K562 (cell line): Measurements from ENCODE around the gene CRYAB. TPM values are rescaled to one million over a fixed set of nuclear protein-coding genes. Genes with fewer than 3 reads are reported as not detected.

Source experiments
- ATF7 ChIP-seq: fragments of 450-650 bp; IDR thresholded peaks from 2 replicates; pipeline ENCODE4 v1.7.1; 2014; ENCODE audit warnings: mild to moderate bottlenecking, moderate library complexity
- CC2D1A ChIP-seq: fragments of 450-650 bp; IDR thresholded peaks from 2 replicates; pipeline ENCODE4 v1.6.1; 2017; ENCODE audit warnings: mild to moderate bottlenecking
- HDAC1 ChIP-seq, 2 experiments: fragments of 450-650 bp; IDR thresholded peaks; 2 replicates each; pipeline ENCODE4 v1.6.1; 2016 to 2017; ENCODE audit warnings: inconsistent platforms in 1 of 2, mild to moderate bottlenecking in 1 of 2, moderate library complexity in 1 of 2
- LARP7 ChIP-seq: fragments of 450-650 bp; IDR thresholded peaks from 2 replicates; pipeline ENCODE4 v1.6.1; 2016
- NUFIP1 ChIP-seq: fragments of 450-650 bp; IDR thresholded peaks from 2 replicates; pipeline ENCODE4 v1.6.1; 2018; ENCODE audit not compliant: partially characterized antibody
- PCBP1 ChIP-seq: fragments of 200-400 bp; formaldehyde crosslinking; IDR thresholded peaks from 2 replicates; pipeline ENCODE4 v1.6.1; 2018; ENCODE audit warnings: mild to moderate bottlenecking, low read depth, low read length; ENCODE audit not compliant: poor library complexity, severe bottlenecking
- PML ChIP-seq: IDR thresholded peaks from 2 replicates; pipeline ENCODE4 v1.6.1; 2012; ENCODE audit warnings: low read length, inconsistent platforms
- TAF9B ChIP-seq: fragments of 450-650 bp; IDR thresholded peaks from 2 replicates; pipeline ENCODE4 v1.6.1; 2018; ENCODE audit warnings: mild to moderate bottlenecking; ENCODE audit not compliant: partially characterized antibody
- TRIM24 ChIP-seq, 2 experiments: fragments of 450-650 bp; IDR thresholded peaks; 2 replicates each; pipeline ENCODE4 v1.6.1; 2016
- TSC22D4 ChIP-seq: fragments of 450-650 bp; IDR thresholded peaks from 2 replicates; pipeline ENCODE4 v1.6.1; 2016; ENCODE audit warnings: missing genetic modification characterization, missing biosample characterization, control low read depth
- U2AF1 ChIP-seq: fragments of 200-400 bp; formaldehyde crosslinking; optimal IDR thresholded peaks from 2 replicates; pipeline ENCODE3; 2017; ENCODE audit warnings: mild to moderate bottlenecking, low read depth, low read length, moderate library complexity
- XRCC4 ChIP-seq: IDR thresholded peaks from one replicate; pipeline ENCODE4 v1.6.1; 2011; ENCODE audit not compliant: insufficient read depth, insufficient read length; ENCODE audit errors: extremely low read depth
- YY1 ChIP-seq, 3 experiments: IDR thresholded peaks; 2 replicates each; pipeline ENCODE4 v1.6.1; 2011; ENCODE audit warnings: low read length in 2 of 3, mild to moderate bottlenecking in 2 of 3, moderate library complexity in 2 of 3, borderline replicate concordance in 1 of 3, control low read depth in 1 of 3, low read depth in 1 of 3; ENCODE audit not compliant: insufficient read depth in 3 of 3, insufficient replicate concordance in 2 of 3, control insufficient read depth in 1 of 3, insufficient read length in 1 of 3; ENCODE audit errors: extremely low read depth in 1 of 3
- ZNF408 ChIP-seq: fragments of 250-450 bp; sonication (Bioruptor Pico); IDR thresholded peaks from 2 replicates; pipeline ENCODE4 v1.4.0; 2020; ENCODE audit warnings: low read depth, mild to moderate bottlenecking, moderate library complexity
- polyA plus RNA-seq, 8 experiments: library from polyadenylated mRNA; depleted of rRNA in 4 of 8; stranded (reverse) in 5 of 8; unstranded in 3 of 8; fragments of >200 nt; fragmentation: Nextera tagmentation in 2 of 8; fragmentation: Illumina TruSeq in 1 of 8; extraction: Ambion mirVana in 2 of 8; extraction: Trizol in 1 of 8; gene quantifications; 2 replicates each; pipeline versions ENCODE4 v1.2.1 to v1.2.3, GENCODE V29; 2011 to 2014; ENCODE audit warnings: inconsistent platforms in 1 of 8, missing spikeins in 1 of 8
- total RNA-seq, 7 experiments: library from RNA; depleted of rRNA in 6 of 7; stranded (reverse); fragments of >200 nt in 6 of 7; fragmentation: Illumina TruSeq in 2 of 7; extraction: Trizol in 2 of 7; gene quantifications; 2 replicates each; pipeline versions ENCODE4 v1.2.1 to v1.2.3, GENCODE V29; 2011 to 2021; ENCODE audit warnings: low replicate concordance in 1 of 7
- TF ChIP-seq, protein P1 (sequence below): IDR thresholded peaks from 2 replicates; pipeline ENCODE4 v1.6.1; 2011; ENCODE audit warnings: borderline replicate concordance, low read depth, mild to moderate bottlenecking, moderate library complexity, low read length; ENCODE audit not compliant: insufficient read depth, poor library complexity, severe bottlenecking
- TF ChIP-seq, protein P2 (sequence below): fragments of 250-450 bp; sonication (Bioruptor Pico); IDR thresholded peaks from 2 replicates; pipeline ENCODE4 v1.8.0; 2021; ENCODE audit warnings: moderate library complexity, mild to moderate bottlenecking, inconsistent platforms
- TF ChIP-seq, protein P3 (sequence below): fragments of 450-650 bp; formaldehyde crosslinking; IDR thresholded peaks from 2 replicates; pipeline ENCODE4 v1.4.0; 2020; ENCODE audit warnings: mild to moderate bottlenecking, mixed read lengths
- TF ChIP-seq, protein P4 (sequence below): fragments of 450-650 bp; IDR thresholded peaks from one replicate; pipeline ENCODE4 v1.6.1; 2018; ENCODE audit warnings: mild to moderate bottlenecking, moderate library complexity; ENCODE audit not compliant: partially characterized antibody
- TF ChIP-seq, protein P5 (sequence below): fragments of 250-450 bp; sonication (Bioruptor Pico); IDR thresholded peaks from 2 replicates; pipeline ENCODE4 v1.8.0; 2021; ENCODE audit warnings: borderline replicate concordance, mild to moderate bottlenecking, moderate library complexity; ENCODE audit not compliant: poor library complexity, severe bottlenecking

Gene CRYAB
- total and polyA plus RNA-seq, 9 of the 15 experiments (the other 6 are each of a cell fraction or from before 2014, with no cell fraction given): 0.83 to 7.5 (median 3.6) TPM

DNA sequence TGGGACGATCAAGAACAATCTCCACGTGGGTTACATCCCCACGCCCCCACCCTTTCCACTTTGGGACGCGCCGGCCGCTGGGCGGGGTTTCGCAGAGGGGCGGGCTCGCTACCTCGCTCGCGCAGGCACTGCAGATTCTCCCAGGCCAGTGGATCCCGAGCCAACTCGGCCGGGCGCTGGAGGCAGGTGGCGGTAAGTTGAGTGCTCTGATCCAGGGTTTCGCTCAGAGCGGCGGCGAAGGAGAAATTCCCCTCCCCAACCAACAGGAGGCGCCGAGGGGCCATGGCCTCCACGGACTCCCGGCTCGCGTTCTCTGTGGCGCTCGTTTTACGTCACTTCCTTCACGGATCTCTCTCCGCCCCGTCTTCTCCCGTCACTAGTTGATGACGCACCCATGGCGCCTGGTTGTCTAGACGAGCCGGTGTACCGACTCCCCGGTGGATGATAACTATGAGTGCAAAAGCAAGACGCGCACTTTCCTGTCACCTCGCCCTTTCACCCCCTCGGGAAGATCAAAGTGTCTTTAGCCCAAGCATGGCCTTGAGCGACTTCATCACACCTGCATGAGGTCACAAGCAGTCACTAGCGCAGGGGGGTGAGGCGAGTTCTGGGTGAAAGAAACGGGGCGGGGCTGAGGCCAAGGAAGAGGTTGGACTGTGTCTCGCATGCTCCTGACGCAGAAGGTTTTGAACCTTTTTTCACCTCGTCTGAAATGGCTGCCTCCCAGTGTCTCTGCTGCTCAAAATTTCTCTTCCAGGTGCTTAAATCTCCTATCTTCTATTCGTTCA lies 32.5 kb downstream of the CRYAB start, which contains the start of the genes CFAP68 and FDXACB1 (continued):
- TF ChIP-seq ZNF408: no peak
- TF ChIP-seq CC2D1A: peak; percentile 94
- TF ChIP-seq, protein P1, sequence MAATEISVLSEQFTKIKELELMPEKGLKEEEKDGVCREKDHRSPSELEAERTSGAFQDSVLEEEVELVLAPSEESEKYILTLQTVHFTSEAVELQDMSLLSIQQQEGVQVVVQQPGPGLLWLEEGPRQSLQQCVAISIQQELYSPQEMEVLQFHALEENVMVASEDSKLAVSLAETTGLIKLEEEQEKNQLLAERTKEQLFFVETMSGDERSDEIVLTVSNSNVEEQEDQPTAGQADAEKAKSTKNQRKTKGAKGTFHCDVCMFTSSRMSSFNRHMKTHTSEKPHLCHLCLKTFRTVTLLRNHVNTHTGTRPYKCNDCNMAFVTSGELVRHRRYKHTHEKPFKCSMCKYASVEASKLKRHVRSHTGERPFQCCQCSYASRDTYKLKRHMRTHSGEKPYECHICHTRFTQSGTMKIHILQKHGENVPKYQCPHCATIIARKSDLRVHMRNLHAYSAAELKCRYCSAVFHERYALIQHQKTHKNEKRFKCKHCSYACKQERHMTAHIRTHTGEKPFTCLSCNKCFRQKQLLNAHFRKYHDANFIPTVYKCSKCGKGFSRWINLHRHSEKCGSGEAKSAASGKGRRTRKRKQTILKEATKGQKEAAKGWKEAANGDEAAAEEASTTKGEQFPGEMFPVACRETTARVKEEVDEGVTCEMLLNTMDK: peak; percentile 65
- TF ChIP-seq, protein P2, sequence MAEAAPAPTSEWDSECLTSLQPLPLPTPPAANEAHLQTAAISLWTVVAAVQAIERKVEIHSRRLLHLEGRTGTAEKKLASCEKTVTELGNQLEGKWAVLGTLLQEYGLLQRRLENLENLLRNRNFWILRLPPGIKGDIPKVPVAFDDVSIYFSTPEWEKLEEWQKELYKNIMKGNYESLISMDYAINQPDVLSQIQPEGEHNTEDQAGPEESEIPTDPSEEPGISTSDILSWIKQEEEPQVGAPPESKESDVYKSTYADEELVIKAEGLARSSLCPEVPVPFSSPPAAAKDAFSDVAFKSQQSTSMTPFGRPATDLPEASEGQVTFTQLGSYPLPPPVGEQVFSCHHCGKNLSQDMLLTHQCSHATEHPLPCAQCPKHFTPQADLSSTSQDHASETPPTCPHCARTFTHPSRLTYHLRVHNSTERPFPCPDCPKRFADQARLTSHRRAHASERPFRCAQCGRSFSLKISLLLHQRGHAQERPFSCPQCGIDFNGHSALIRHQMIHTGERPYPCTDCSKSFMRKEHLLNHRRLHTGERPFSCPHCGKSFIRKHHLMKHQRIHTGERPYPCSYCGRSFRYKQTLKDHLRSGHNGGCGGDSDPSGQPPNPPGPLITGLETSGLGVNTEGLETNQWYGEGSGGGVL (CRISPR knock-in tag): no peak
- TF ChIP-seq, protein P3, sequence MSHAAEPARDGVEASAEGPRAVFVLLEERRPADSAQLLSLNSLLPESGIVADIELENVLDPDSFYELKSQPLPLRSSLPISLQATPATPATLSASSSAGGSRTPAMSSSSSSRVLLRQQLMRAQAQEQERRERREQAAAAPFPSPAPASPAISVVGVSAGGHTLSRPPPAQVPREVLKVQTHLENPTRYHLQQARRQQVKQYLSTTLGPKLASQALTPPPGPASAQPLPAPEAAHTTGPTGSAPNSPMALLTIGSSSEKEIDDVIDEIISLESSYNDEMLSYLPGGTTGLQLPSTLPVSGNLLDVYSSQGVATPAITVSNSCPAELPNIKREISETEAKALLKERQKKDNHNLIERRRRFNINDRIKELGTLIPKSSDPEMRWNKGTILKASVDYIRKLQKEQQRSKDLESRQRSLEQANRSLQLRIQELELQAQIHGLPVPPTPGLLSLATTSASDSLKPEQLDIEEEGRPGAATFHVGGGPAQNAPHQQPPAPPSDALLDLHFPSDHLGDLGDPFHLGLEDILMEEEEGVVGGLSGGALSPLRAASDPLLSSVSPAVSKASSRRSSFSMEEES (CRISPR knock-in tag): no peak
- TF ChIP-seq, protein P4, sequence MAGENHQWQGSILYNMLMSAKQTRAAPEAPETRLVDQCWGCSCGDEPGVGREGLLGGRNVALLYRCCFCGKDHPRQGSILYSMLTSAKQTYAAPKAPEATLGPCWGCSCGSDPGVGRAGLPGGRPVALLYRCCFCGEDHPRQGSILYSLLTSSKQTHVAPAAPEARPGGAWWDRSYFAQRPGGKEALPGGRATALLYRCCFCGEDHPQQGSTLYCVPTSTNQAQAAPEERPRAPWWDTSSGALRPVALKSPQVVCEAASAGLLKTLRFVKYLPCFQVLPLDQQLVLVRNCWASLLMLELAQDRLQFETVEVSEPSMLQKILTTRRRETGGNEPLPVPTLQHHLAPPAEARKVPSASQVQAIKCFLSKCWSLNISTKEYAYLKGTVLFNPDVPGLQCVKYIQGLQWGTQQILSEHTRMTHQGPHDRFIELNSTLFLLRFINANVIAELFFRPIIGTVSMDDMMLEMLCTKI: no peak
- peak; percentile 96 for TF ChIP-seq ATF7
- TF ChIP-seq LARP7: no peak
- peak; percentile 67 for TF ChIP-seq PML
- TF ChIP-seq PCBP1: peak; percentile 44
- TF ChIP-seq HDAC1 (IDR thresholded peaks at IDR 0.05): peak in 1 of 2 experiments; percentile 26; a peak in 2 of 4 replicates
- TF ChIP-seq, protein P5, sequence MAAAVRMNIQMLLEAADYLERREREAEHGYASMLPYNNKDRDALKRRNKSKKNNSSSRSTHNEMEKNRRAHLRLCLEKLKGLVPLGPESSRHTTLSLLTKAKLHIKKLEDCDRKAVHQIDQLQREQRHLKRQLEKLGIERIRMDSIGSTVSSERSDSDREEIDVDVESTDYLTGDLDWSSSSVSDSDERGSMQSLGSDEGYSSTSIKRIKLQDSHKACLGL (CRISPR knock-in tag): no peak
- no peak for TF ChIP-seq U2AF1
- TF ChIP-seq TSC22D4 (tag): no peak
- TF ChIP-seq XRCC4: no peak
- TF ChIP-seq YY1 (IDR thresholded peaks at IDR 0.05; ENCODE audit: borderline replicate concordance in 1 of 3, control insufficient read depth in 1 of 3, extremely low read depth in 1 of 3, insufficient read depth in 3 of 3, insufficient read length in 1 of 3, insufficient replicate concordance in 2 of 3, low read depth in 1 of 3, low read length in 2 of 3): peak; percentile 35 to 88 (median 61)
- no peak for TF ChIP-seq NUFIP1
- peak in 1 of 2 experiments; percentile 18; a peak in 1 of 4 replicates for TF ChIP-seq TRIM24 (IDR thresholded peaks at IDR 0.05)
- TF ChIP-seq TAF9B: peak; percentile 51
